ENCODE results near the gene CNN1.
A peak's percentile ranks its signal among the peaks of the same experiment; 100 is the strongest.
"Not testable (repeated sequence)": the region's sequence is repeated elsewhere in the genome, so short reads cannot be mapped to it uniquely, and the experiment has no call there.

The CNN1 gene

GRCh38 chr19:11594084-11594483 lies 55.4 kb downstream of the CNN1 start:
- no peak for DNase-seq (ENCODE audit: low read depth)
- no peak overlapping the region for H3K4me3 ChIP-seq (ENCODE audit: low read length)
- TF ChIP-seq CTCF (conservative IDR thresholded peaks at IDR 0.05; ENCODE audit: low read depth, low read length) = no peak

- no peak overlapping the region for H3K4me3 ChIP-seq (ENCODE audit: low read length)
- no peak for TF ChIP-seq CTCF (conservative IDR thresholded peaks at IDR 0.05; ENCODE audit: low read depth, low read length)
- no peak for DNase-seq (ENCODE audit: low read depth)
These were observed 57.5 kb downstream of the CNN1 start for GRCh38 chr19:11596156-11596555.

- peak; percentile 93 for DNase-seq (ENCODE audit: low read depth)
- peak within 1 kb of the TSS; percentile 90 for H3K4me3 ChIP-seq (ENCODE audit: low read length)
- TF ChIP-seq CTCF (conservative IDR thresholded peaks at IDR 0.05; ENCODE audit: low read depth, low read length) = peak; percentile 18
These were observed 58.8 kb downstream of the CNN1 start, which contains the start of gene ZNF627 for GRCh38 chr19:11597202-11598102. Gene ZNF627 (plus strand): TSS chr19:11597483. CDS start chr19:11597628, 145 bp downstream.

GRCh38 chr19:11598103-11598483 lies 59.4 kb downstream of the CNN1 start:
- no peak for DNase-seq (ENCODE audit: low read depth)
- peak overlapping the region; percentile 90 for H3K4me3 ChIP-seq (ENCODE audit: low read length)
- TF ChIP-seq CTCF (conservative IDR thresholded peaks at IDR 0.05; ENCODE audit: low read depth, low read length) = no peak

- peak overlapping the region; percentile 90 for H3K4me3 ChIP-seq (ENCODE audit: low read length)
- TF ChIP-seq CTCF (conservative IDR thresholded peaks at IDR 0.05; ENCODE audit: low read depth, low read length) = no peak
- no peak for DNase-seq (ENCODE audit: low read depth)
These were observed 60.1 kb downstream of the CNN1 start for GRCh38 chr19:11598746-11599145.

- not testable (repeated sequence) for DNase-seq (ENCODE audit: low read depth)
These were observed 61.1 kb downstream of the CNN1 start for GRCh38 chr19:11599704-11600103.

More at GRCh38 chr19:11599704-11600103, 61.1 kb downstream of the CNN1 start:
- not testable (repeated sequence) for H3K4me3 ChIP-seq (ENCODE audit: low read length)

Measured in retinal pigment epithelial cell (primary cell).